Mononuclear cell (primary cell): Measurements from ENCODE around the gene NKX6-1. TPM values are rescaled to one million over a fixed set of nuclear protein-coding genes. Genes with fewer than 3 reads are reported as not detected.

Experiments
- H3K27me3 ChIP-seq: 2 replicates; pipeline ENCODE4 v1.6.0; 2011; ENCODE audit warnings: low read length, control low read depth; ENCODE audit not compliant: insufficient read depth
- H3K4me1 ChIP-seq: 2 replicates; pipeline ENCODE4 v1.5.1; 2011; ENCODE audit warnings: mild to moderate bottlenecking, low read length, control low read depth; ENCODE audit not compliant: insufficient read depth
- H3K4me3 ChIP-seq: 2 replicates; pipeline ENCODE4 v1.5.1; 2011; ENCODE audit warnings: mild to moderate bottlenecking, low read length, moderate library complexity
- H3K9me3 ChIP-seq: 2 replicates; pipeline ENCODE4 v1.5.1; 2011; ENCODE audit warnings: low read depth, mild to moderate bottlenecking, control low read depth, low read length
- total RNA-seq: library from RNA; depleted of rRNA; stranded (reverse); fragments of >200 nt; gene quantifications from one replicate; pipeline ENCODE4 v1.2.3, GENCODE V29; 2012

NKX6-1 gene
- total RNA-seq, 1 donor = not detected

GRCh38 chr4:84470204-84470785 lies 28.8 kb downstream of the NKX6-1 start:
- Histone ChIP-seq H3K4me1 (no peaks in the 10 kb centered on the region), H3K4me3 (no peak overlapping the region), H3K27me3 (peaks cover 10% of the 10 kb centered on the region), H3K9me3 (no peaks in the 10 kb centered on the region)

DNA sequence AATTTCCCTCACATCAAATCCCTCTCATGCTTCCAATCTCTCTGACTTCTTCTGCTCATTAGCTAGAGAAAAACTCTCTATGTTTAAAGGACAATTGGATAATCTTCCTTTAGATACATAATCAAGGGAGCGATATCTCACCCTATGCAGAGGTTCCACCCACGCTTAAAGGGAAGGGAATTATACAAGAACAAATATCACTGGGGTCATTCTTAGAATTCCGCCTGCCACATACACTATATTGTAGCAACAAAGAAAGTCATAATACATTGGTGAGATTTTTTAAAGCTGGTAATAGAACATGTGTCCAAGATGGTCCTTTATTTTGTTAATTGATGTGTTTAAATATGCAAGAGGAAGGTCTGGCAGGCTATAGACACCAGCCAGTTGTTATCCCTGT lies 31.5 kb downstream of the NKX6-1 start:
- Histone ChIP-seq H3K4me3 (no peak overlapping the region), H3K4me1 (no peaks in the 10 kb centered on the region), H3K27me3 (peaks cover 10% of the 10 kb centered on the region)

DNA sequence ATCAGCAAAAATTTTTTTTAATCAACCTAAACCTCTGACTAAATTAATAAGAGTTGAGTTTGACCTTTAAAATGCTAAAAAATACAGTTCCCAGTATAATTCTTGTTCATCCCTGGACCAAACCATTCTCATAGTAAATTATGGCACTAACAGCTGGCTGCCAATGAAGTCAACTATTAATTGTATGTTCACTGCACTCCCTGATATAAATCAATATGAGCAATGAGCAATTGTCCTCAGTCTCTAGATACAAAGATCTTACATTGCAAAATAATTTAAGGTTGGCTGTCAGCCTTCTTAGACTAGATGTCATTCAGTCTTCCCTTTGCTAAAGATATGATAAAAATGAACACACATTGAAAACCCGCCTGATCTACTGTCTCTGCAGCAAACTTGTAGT lies 39.3 kb downstream of the NKX6-1 start:
- H3K9me3 ChIP-seq = no peaks in the 10 kb centered on the region
- no peak overlapping the region for H3K4me3 ChIP-seq
- peaks cover 4% of the 10 kb centered on the region for H3K27me3 ChIP-seq
- no peaks in the 10 kb centered on the region for H3K4me1 ChIP-seq

More for the DNA sequence above, 31.5 kb downstream of the NKX6-1 start:
- no peaks in the 10 kb centered on the region for H3K9me3 ChIP-seq

- no peaks in the 10 kb centered on the region for H3K9me3 ChIP-seq
- H3K27me3 ChIP-seq = peaks cover 4% of the 10 kb centered on the region
- no peaks in the 10 kb centered on the region for H3K4me1 ChIP-seq
- H3K4me3 ChIP-seq = no peak overlapping the region
Observed at GRCh38 chr4:84456157-84456556, 42.9 kb downstream of the NKX6-1 start.

DNA sequence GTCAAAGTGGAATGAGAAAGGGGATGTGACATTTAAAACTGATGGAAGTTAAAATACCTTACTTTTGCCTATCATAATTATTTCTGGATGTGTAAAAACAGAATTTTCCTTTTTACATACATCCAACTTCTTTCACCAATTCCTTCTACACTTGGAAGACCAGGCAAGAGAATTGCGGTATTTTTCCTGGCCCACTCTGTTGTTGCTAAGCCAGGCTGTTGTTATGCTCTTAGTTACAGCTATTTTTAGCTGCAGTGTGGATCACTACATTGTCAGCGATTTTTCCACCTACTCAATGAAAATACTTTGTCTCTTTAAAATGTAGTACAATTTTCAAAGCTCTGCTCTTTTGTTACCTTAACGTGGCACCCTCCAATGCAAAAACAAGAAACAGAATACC lies 43.4 kb downstream of the NKX6-1 start:
- Histone ChIP-seq H3K27me3 (peaks cover 4% of the 10 kb centered on the region), H3K9me3 (no peaks in the 10 kb centered on the region), H3K4me3 (no peak overlapping the region), H3K4me1 (no peaks in the 10 kb centered on the region)

DNA sequence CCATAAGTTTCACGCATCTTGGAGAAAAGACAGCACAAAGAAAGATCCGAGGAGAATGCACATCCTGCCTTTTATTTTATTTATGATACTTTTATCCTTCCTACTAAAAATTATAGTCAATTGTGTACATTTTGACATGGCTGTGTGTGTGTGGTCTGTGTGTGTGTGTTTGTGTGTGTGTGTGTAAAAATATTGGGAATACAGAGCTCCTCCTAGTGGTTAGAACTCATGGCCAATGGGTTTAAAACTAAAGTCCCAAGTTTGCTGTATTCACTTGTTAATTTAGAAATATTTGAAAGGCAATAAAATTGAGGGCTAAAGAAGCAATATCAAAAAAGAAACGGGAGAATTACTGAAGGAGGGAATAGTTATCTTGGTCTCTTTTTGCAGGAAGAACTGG lies 47.5 kb downstream of the NKX6-1 start:
- Histone ChIP-seq H3K4me3 (no peak overlapping the region), H3K4me1 (no peaks in the 10 kb centered on the region), H3K9me3 (no peaks in the 10 kb centered on the region), H3K27me3 (no peaks in the 10 kb centered on the region)

- Histone ChIP-seq H3K4me1 (no peaks in the 10 kb centered on the region), H3K27me3 (no peaks in the 10 kb centered on the region), H3K4me3 (no peak overlapping the region), H3K9me3 (no peaks in the 10 kb centered on the region)
Observed at GRCh38 chr4:84443523-84443922, 55.6 kb downstream of the NKX6-1 start.

GRCh38 chr4:84442778-84443177 lies 56.3 kb downstream of the NKX6-1 start:
- H3K4me3 ChIP-seq = no peak overlapping the region
- H3K27me3 ChIP-seq = no peaks in the 10 kb centered on the region
- H3K4me1 ChIP-seq = no peaks in the 10 kb centered on the region
- no peaks in the 10 kb centered on the region for H3K9me3 ChIP-seq

Other genes with a start within 250 kb of the NKX6-1 start
- gene CDS1, start 83.8 kb upstream of the NKX6-1 start, total RNA-seq = 0.42 TPM